HepG2 (cell line): ENCODE measurements around the gene RBM15B. TPM values are rescaled to one million over a fixed set of nuclear protein-coding genes. Genes with fewer than 3 reads are reported as not detected.

Experiments
- ATAC-seq: fragments of 200-7000 bp; cut with Tn5 transposase; 3 replicates; pipeline ENCODE4 v1.9.1; 2020; ENCODE audit warnings: mild to moderate bottlenecking, moderate library complexity
- BruUV-seq: library from RNA; stranded (reverse); fragments of 400-500 nt; replicated peaks from 2 replicates; lab custom pipeline; 2021; lab: Mats Ljungman, UMichigan
- CTCF ChIA-PET: fragments of 300-600 bp; formaldehyde crosslinking; extraction: SDS; loops from one replicate; lab custom pipeline; 2021; ENCODE audit warnings: low total read pairs, inconsistent platforms, low intra/inter-chr PET ratio; lab: Yijun Ruan, JAX
- POLR2A ChIA-PET: fragments of 350-600 bp; sonication (Branson Sonifier 250); formaldehyde crosslinking; loops from one replicate; lab custom pipeline; 2020; ENCODE audit warnings: antibody characterized with exemption, inconsistent platforms; lab: Yijun Ruan, JAX
- DNase-seq: peaks from one replicate; pipeline ENCODE4 v3.0.0-alpha.2; 2015; ENCODE audit warnings: low spot score
- FAIRE-seq: peaks from 3 replicates; lab custom pipeline; 2011; peaks lifted over from hg19 to GRCh38; lab: Jason Lieb, UNC
- H2AFZ ChIP-seq: one replicate; pipeline ENCODE4 v1.6.1; 2011; ENCODE audit warnings: low read length, inconsistent platforms
- H3K27ac ChIP-seq: fragments of 300-600 bp; 3 replicates; pipeline ENCODE4 v1.8.0; 2011; ENCODE audit warnings: mixed run types, mild to moderate bottlenecking, mixed read lengths, low read length, inconsistent platforms; ENCODE audit not compliant: insufficient read depth; ENCODE audit errors: extremely low read length
- H3K27me3 ChIP-seq, 2 experiments: fragments of 200-600 bp in 1 of 2; 2 replicates in 1 of 2; 3 replicates in 1 of 2; pipeline versions ENCODE4 v1.6.0 to v1.8.0; 2011; ENCODE audit warnings: low read length in 2 of 2, mild to moderate bottlenecking in 2 of 2, moderate library complexity in 2 of 2, inconsistent platforms in 1 of 2; ENCODE audit not compliant: insufficient read depth in 2 of 2, control insufficient read depth in 1 of 2
- H3K36me3 ChIP-seq, 2 experiments: fragments of 200-600 bp in 1 of 2; replicated peaks in 1 of 2; 2 replicates in 1 of 2; 3 replicates in 1 of 2; pipeline versions ENCODE4 v1.5.1 to v1.8.0; 2011; ENCODE audit warnings: low read length in 2 of 2, inconsistent platforms in 1 of 2; ENCODE audit not compliant: insufficient read depth in 2 of 2, control insufficient read depth in 1 of 2
- H3K4me1 ChIP-seq: 2 replicates; pipeline ENCODE4 v1.5.1; 2012; ENCODE audit warnings: low read length, inconsistent platforms; ENCODE audit not compliant: insufficient read depth
- H3K4me2 ChIP-seq: 2 replicates; pipeline ENCODE4 v1.6.0; 2011; ENCODE audit warnings: low read depth, low read length, inconsistent platforms
- H3K4me3 ChIP-seq, 3 experiments: fragments of 200-600 bp in 1 of 3; sonication (generic), shearing (Covaris generic) in 1 of 3; replicated peaks in 1 of 3; 2 replicates each; pipeline ENCODE4 v1.5.1; 2011 to 2016; ENCODE audit warnings: low read length in 3 of 3, inconsistent platforms in 2 of 3, low read depth in 2 of 3, mild to moderate bottlenecking in 2 of 3, control low read depth in 1 of 3, mixed read lengths in 1 of 3; ENCODE audit not compliant: insufficient read depth in 1 of 3
- H3K79me2 ChIP-seq: one replicate; pipeline ENCODE4 v1.6.1; 2011; ENCODE audit warnings: low read length, inconsistent platforms; ENCODE audit not compliant: insufficient read depth
- H3K9ac ChIP-seq: 2 replicates; pipeline ENCODE4 v1.6.0; 2011; ENCODE audit warnings: mild to moderate bottlenecking, low read depth, low read length, inconsistent platforms; ENCODE audit not compliant: insufficient read depth
- H3K9me3 ChIP-seq: 2 replicates; pipeline ENCODE4 v1.5.1; 2012; ENCODE audit warnings: mild to moderate bottlenecking, low read length
- H4K20me1 ChIP-seq: 2 replicates; pipeline ENCODE4 v1.6.0; 2011; ENCODE audit warnings: inconsistent platforms, mild to moderate bottlenecking, low read length, moderate library complexity; ENCODE audit not compliant: insufficient read depth
- MYNN ChIP-seq: sonication (generic); formaldehyde crosslinking; IDR thresholded peaks from 2 replicates; pipeline ENCODE4 v1.4.0; 2020; ENCODE audit warnings: mild to moderate bottlenecking, low read depth, missing genetic modification reagents
- NBN ChIP-seq: fragments of 450-650 bp; conservative IDR thresholded peaks from 2 replicates; pipeline ENCODE4 v1.6.1; 2017
- SCMH1 ChIP-seq: sonication (generic); formaldehyde crosslinking; IDR thresholded peaks from 2 replicates; pipeline ENCODE4 v1.9.0; 2021; ENCODE audit warnings: missing genetic modification reagents, mild to moderate bottlenecking, borderline replicate concordance
- SOX6 ChIP-seq, 2 experiments: fragments of 450-650 bp in 1 of 2; sonication (generic) in 1 of 2; formaldehyde crosslinking in 1 of 2; IDR thresholded peaks; 2 replicates each; pipeline versions ENCODE4 v1.4.0 to v1.6.1; 2017 to 2020; ENCODE audit warnings: antibody characterized with exemption in 1 of 2, mild to moderate bottlenecking in 1 of 2, missing genetic modification reagents in 1 of 2
- ZBTB34 ChIP-seq: sonication (generic); formaldehyde crosslinking; IDR thresholded peaks from 2 replicates; pipeline ENCODE4 v1.8.0; 2022; ENCODE audit warnings: mild to moderate bottlenecking, missing genetic modification reagents
- ZNF274 ChIP-seq: sonication (generic); formaldehyde crosslinking; IDR thresholded peaks from 2 replicates; pipeline ENCODE4 v1.5.1; 2020; ENCODE audit warnings: mild to moderate bottlenecking, missing genetic modification reagents
- ZNF430 ChIP-seq: sonication (generic); formaldehyde crosslinking; IDR thresholded peaks from 2 replicates; pipeline ENCODE4 v1.9.0; 2021; ENCODE audit warnings: mild to moderate bottlenecking, missing genetic modification reagents
- ZNF512B ChIP-seq: sonication (generic); formaldehyde crosslinking; IDR thresholded peaks from 2 replicates; pipeline ENCODE4 v1.5.1; 2020; ENCODE audit warnings: missing genetic modification reagents, mild to moderate bottlenecking, borderline replicate concordance
- ZNF678 ChIP-seq: sonication (generic); formaldehyde crosslinking; IDR thresholded peaks from 2 replicates; pipeline ENCODE4 v1.4.0; 2020; ENCODE audit warnings: mild to moderate bottlenecking, missing genetic modification reagents
- ZSCAN9 ChIP-seq: IDR thresholded peaks from 2 replicates; pipeline ENCODE4 v1.6.1; 2016; ENCODE audit warnings: borderline replicate concordance
- WGBS: methylation state at CpG from one replicate; pipeline ENCODE4 v1.1.6; 2017; ENCODE audit warnings: low lambda C conversion rate; 5-methylcytosine and 5-hydroxymethylcytosine counted together
- in situ Hi-C: cut with HindIII; loops from 2 replicates; pipeline ENCODE4 v1.10.0; 2017; ENCODE audit warnings: low pct_unique_long_range_greater_than_20kb; ENCODE audit not compliant: extremely low pct_ligation_motif_present
- intact Hi-C: fragments of 100-400 bp; cut with micrococcal nuclease; formaldehyde crosslinking; loops from one replicate; pipeline ENCODE4 v1.10.0; 2022; ENCODE audit not compliant: unreplicated experiment
- polyA plus RNA-seq, 8 experiments: library from polyadenylated mRNA; depleted of rRNA in 3 of 8; stranded (reverse) in 7 of 8; unstranded in 1 of 8; fragments of >200 nt; fragmentation: Illumina TruSeq in 4 of 8; extraction: Trizol in 4 of 8; gene quantifications; 2 replicates each; pipeline versions ENCODE4 v1.2.1 to v1.2.3, GENCODE V29; 2011 to 2016; ENCODE audit warnings: low read depth in 4 of 8, missing spikeins in 1 of 8, mixed read lengths in 1 of 8; ENCODE audit not compliant: insufficient read depth in 1 of 8
- total RNA-seq, 5 experiments: library from RNA; depleted of rRNA; stranded (reverse); fragments of >200 nt; fragmentation: Illumina TruSeq; extraction: Trizol; gene quantifications; 2 replicates each; pipeline ENCODE4 v1.2.3, GENCODE V29; 2016; ENCODE audit warnings: low read depth in 1 of 5
- TF ChIP-seq, protein P1 (sequence below): sonication (generic); formaldehyde crosslinking; IDR thresholded peaks from 2 replicates; pipeline ENCODE4 v1.4.0; 2020; ENCODE audit warnings: missing genetic modification reagents
- TF ChIP-seq, protein P2 (sequence below): sonication (generic); formaldehyde crosslinking; IDR thresholded peaks from 2 replicates; pipeline ENCODE4 v1.4.0; 2020; ENCODE audit warnings: missing genetic modification reagents, borderline replicate concordance

RBM15B gene
- total and polyA plus RNA-seq, 2 of the 13 experiments (the other 11 are each of a cell fraction or from before 2014, with no cell fraction given) = 8.2 to 19.3 TPM

GRCh38 chr3:51382076-51382745 lies 8.9 kb upstream of the RBM15B start:
- no peak for FAIRE-seq
- H3K4me2 ChIP-seq = no peak overlapping the region
- ChIA-PET CTCF (no interaction called here), POLR2A (no interaction called here)
- H3K36me3 ChIP-seq = no peaks in the 10 kb centered on the region
- H3K4me1 ChIP-seq = peaks cover 32% of the 10 kb centered on the region
- intact Hi-C loops (loop anchor here (10.0 kb wide), 1 partner anchor 293 kb away; the partner anchor contains the start of gene TEX264), in situ Hi-C loops (loop anchor here (5.0 kb wide), 1 partner anchor 810 kb away; no protein-coding TSS in a partner anchor)
- peaks cover 1 to 25% of the 10 kb centered on the region in 2 experiments; a peak in 3 of 5 replicates for H3K27me3 ChIP-seq
- ATAC-seq = no peak
- no peak for DNase-seq
- peaks cover 29% of the 10 kb centered on the region for H3K79me2 ChIP-seq
- H3K9me3 ChIP-seq = no peaks in the 10 kb centered on the region
- 92% methylated on average over 4 of the region's 4 CpGs for WGBS
- H4K20me1 ChIP-seq = peaks cover 8% of the 10 kb centered on the region
- H3K4me3 ChIP-seq = no peak overlapping the region
- BruUV-seq = no TSS peak
- no peak overlapping the region for H3K27ac ChIP-seq
- H3K9ac ChIP-seq = no peak overlapping the region
- no peak overlapping the region for H2AFZ ChIP-seq
- TF ChIP-seq, protein P1, sequence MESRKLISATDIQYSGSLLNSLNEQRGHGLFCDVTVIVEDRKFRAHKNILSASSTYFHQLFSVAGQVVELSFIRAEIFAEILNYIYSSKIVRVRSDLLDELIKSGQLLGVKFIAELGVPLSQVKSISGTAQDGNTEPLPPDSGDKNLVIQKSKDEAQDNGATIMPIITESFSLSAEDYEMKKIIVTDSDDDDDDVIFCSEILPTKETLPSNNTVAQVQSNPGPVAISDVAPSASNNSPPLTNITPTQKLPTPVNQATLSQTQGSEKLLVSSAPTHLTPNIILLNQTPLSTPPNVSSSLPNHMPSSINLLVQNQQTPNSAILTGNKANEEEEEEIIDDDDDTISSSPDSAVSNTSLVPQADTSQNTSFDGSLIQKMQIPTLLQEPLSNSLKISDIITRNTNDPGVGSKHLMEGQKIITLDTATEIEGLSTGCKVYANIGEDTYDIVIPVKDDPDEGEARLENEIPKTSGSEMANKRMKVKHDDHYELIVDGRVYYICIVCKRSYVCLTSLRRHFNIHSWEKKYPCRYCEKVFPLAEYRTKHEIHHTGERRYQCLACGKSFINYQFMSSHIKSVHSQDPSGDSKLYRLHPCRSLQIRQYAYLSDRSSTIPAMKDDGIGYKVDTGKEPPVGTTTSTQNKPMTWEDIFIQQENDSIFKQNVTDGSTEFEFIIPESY (CRISPR knock-in tag) = no peak
- TF ChIP-seq NBN = no peak
- TF ChIP-seq SCMH1 (CRISPR knock-in tag) = no peak
- no peak for TF ChIP-seq ZNF430
- no peak for TF ChIP-seq MYNN
- TF ChIP-seq ZSCAN9 = no peak
- TF ChIP-seq ZNF512B (CRISPR knock-in tag) = no peak
- TF ChIP-seq, protein P2, sequence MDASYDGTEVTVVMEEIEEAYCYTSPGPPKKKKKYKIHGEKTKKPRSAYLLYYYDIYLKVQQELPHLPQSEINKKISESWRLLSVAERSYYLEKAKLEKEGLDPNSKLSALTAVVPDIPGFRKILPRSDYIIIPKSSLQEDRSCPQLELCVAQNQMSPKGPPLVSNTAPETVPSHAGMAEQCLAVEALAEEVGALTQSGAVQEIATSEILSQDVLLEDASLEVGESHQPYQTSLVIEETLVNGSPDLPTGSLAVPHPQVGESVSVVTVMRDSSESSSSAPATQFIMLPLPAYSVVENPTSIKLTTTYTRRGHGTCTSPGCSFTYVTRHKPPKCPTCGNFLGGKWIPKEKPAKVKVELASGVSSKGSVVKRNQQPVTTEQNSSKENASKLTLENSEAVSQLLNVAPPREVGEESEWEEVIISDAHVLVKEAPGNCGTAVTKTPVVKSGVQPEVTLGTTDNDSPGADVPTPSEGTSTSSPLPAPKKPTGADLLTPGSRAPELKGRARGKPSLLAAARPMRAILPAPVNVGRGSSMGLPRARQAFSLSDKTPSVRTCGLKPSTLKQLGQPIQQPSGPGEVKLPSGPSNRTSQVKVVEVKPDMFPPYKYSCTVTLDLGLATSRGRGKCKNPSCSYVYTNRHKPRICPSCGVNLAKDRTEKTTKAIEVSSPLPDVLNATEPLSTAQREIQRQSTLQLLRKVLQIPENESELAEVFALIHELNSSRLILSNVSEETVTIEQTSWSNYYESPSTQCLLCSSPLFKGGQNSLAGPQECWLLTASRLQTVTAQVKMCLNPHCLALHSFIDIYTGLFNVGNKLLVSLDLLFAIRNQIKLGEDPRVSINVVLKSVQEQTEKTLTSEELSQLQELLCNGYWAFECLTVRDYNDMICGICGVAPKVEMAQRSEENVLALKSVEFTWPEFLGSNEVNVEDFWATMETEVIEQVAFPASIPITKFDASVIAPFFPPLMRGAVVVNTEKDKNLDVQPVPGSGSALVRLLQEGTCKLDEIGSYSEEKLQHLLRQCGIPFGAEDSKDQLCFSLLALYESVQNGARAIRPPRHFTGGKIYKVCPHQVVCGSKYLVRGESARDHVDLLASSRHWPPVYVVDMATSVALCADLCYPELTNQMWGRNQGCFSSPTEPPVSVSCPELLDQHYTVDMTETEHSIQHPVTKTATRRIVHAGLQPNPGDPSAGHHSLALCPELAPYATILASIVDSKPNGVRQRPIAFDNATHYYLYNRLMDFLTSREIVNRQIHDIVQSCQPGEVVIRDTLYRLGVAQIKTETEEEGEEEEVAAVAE (CRISPR knock-in tag) = no peak
- no peak for TF ChIP-seq ZBTB34 (CRISPR knock-in tag)
- no peak for TF ChIP-seq SOX6 (IDR thresholded peaks at IDR 0.05)
- TF ChIP-seq SOX6 (CRISPR knock-in tag; IDR thresholded peaks at IDR 0.05) = no peak
- no peak for TF ChIP-seq ZNF678 (CRISPR knock-in tag)
- TF ChIP-seq ZNF274 (CRISPR knock-in tag) = no peak
